H9 (cell line): Measurements from ENCODE around the gene STAG2. TPM values are rescaled to one million over a fixed set of nuclear protein-coding genes. Genes with fewer than 3 reads are reported as not detected.

Experiments
- DNase-seq: peaks from one replicate; pipeline ENCODE4 v3.0.0-alpha.2; 2017
- H2AFZ ChIP-seq: one replicate; pipeline ENCODE4 v1.6.1; 2013; ENCODE audit warnings: mild to moderate bottlenecking, low read length, control low read depth, moderate library complexity
- H2AK5ac ChIP-seq: 2 replicates; pipeline ENCODE4 v1.6.1; 2013; ENCODE audit warnings: low read length, control low read depth, mixed read lengths; ENCODE audit not compliant: insufficient read length
- H2BK120ac ChIP-seq: one replicate; pipeline ENCODE4 v1.6.1; 2013; ENCODE audit warnings: low read depth, mild to moderate bottlenecking, low read length, control low read depth, inconsistent platforms; ENCODE audit not compliant: poor library complexity, severe bottlenecking
- H2BK12ac ChIP-seq: 2 replicates; pipeline ENCODE4 v1.6.1; 2013; ENCODE audit warnings: low read length, control low read depth, mixed read lengths, low read depth; ENCODE audit not compliant: insufficient read length
- H2BK15ac ChIP-seq: 2 replicates; pipeline ENCODE4 v1.6.1; 2013; ENCODE audit warnings: low read depth, low read length, control low read depth
- H2BK20ac ChIP-seq: one replicate; pipeline ENCODE4 v1.6.1; 2013; ENCODE audit warnings: low read depth, mild to moderate bottlenecking, low read length, control low read depth, inconsistent platforms; ENCODE audit not compliant: poor library complexity, severe bottlenecking
- H2BK5ac ChIP-seq: 2 replicates; pipeline ENCODE4 v1.6.1; 2013; ENCODE audit warnings: low read length, control low read depth, mixed read lengths; ENCODE audit not compliant: insufficient read length
- H3K14ac ChIP-seq: 2 replicates; pipeline ENCODE4 v1.6.1; 2013; ENCODE audit warnings: low read length, control low read depth; ENCODE audit not compliant: insufficient read depth
- H3K18ac ChIP-seq: 2 replicates; pipeline ENCODE4 v1.6.1; 2013; ENCODE audit warnings: low read depth, mild to moderate bottlenecking, mixed read lengths, low read length, control low read depth; ENCODE audit not compliant: insufficient read length
- H3K23ac ChIP-seq: 2 replicates; pipeline ENCODE4 v1.6.1; 2013; ENCODE audit warnings: low read length, control low read depth, mixed read lengths, low read depth; ENCODE audit not compliant: insufficient read length
- H3K23me2 ChIP-seq: 2 replicates; pipeline ENCODE4 v1.6.1; 2013; ENCODE audit warnings: low read depth, mild to moderate bottlenecking, mixed read lengths, low read length, control low read depth; ENCODE audit not compliant: insufficient read length, poor library complexity, severe bottlenecking
- H3K27ac ChIP-seq: 2 replicates; pipeline ENCODE4 v1.5.1; 2013; ENCODE audit warnings: low read length, control low read depth, mixed read lengths, low read depth; ENCODE audit not compliant: insufficient read length
- H3K27me3 ChIP-seq: 2 replicates; pipeline ENCODE4 v1.6.1; 2013; ENCODE audit warnings: low read length, control low read depth, inconsistent platforms; ENCODE audit not compliant: insufficient read depth
- H3K4ac ChIP-seq: 2 replicates; pipeline ENCODE4 v1.6.1; 2013; ENCODE audit warnings: low read depth, mild to moderate bottlenecking, control low read depth, inconsistent platforms, low read length, moderate library complexity
- H3K4me1 ChIP-seq: 2 replicates; pipeline ENCODE4 v1.6.1; 2013; ENCODE audit warnings: low read length, control low read depth, inconsistent platforms; ENCODE audit not compliant: insufficient read depth
- H3K4me2 ChIP-seq: 2 replicates; pipeline ENCODE4 v1.6.1; 2013; ENCODE audit warnings: low read length, control low read depth, mixed read lengths; ENCODE audit not compliant: insufficient read length, insufficient read depth
- H3K56ac ChIP-seq: 2 replicates; pipeline ENCODE4 v1.6.1; 2013; ENCODE audit warnings: low read depth, mild to moderate bottlenecking, mixed read lengths, low read length, control low read depth; ENCODE audit not compliant: insufficient read length
- H3K79me1 ChIP-seq: 2 replicates; pipeline ENCODE4 v1.6.1; 2013; ENCODE audit warnings: low read depth, mild to moderate bottlenecking, moderate library complexity, low read length, control low read depth, inconsistent platforms; ENCODE audit not compliant: insufficient read depth, poor library complexity, severe bottlenecking
- H3K79me2 ChIP-seq: 2 replicates; pipeline ENCODE4 v1.6.1; 2013; ENCODE audit warnings: low read length, control low read depth, inconsistent platforms; ENCODE audit not compliant: insufficient read depth
- H3K9ac ChIP-seq: 2 replicates; pipeline ENCODE4 v1.6.1; 2013; ENCODE audit warnings: low read length, control low read depth, mixed read lengths; ENCODE audit not compliant: insufficient read length; ENCODE audit errors: extremely low read depth
- H3K9me3 ChIP-seq: one replicate; pipeline ENCODE4 v1.6.1; 2013; ENCODE audit warnings: low read depth, low read length, inconsistent platforms; ENCODE audit not compliant: control insufficient read depth
- H3T11ph ChIP-seq: one replicate; pipeline ENCODE4 v1.6.1; 2013; ENCODE audit warnings: mild to moderate bottlenecking, low read length, control low read depth, inconsistent platforms
- H4K20me1 ChIP-seq: one replicate; pipeline ENCODE4 v1.6.1; 2013; ENCODE audit not compliant: control insufficient read depth, insufficient read length, insufficient read depth
- H4K5ac ChIP-seq: 2 replicates; pipeline ENCODE4 v1.6.1; 2013; ENCODE audit warnings: low read depth, mild to moderate bottlenecking, mixed read lengths, low read length, control low read depth; ENCODE audit not compliant: insufficient read length
- H4K8ac ChIP-seq: replicated peaks from 2 replicates; pipeline ENCODE4 v1.6.1; 2013; ENCODE audit warnings: low read length, control low read depth, mixed read lengths, low read depth; ENCODE audit not compliant: insufficient read length
- H4K91ac ChIP-seq: 2 replicates; pipeline ENCODE4 v1.6.1; 2013; ENCODE audit warnings: low read depth, mild to moderate bottlenecking, moderate library complexity, mixed read lengths, low read length, control low read depth; ENCODE audit not compliant: insufficient read length
- H3K27ac Mint-ChIP-seq, 3 experiments: 2 replicates in 2 of 3; 3 replicates in 1 of 3; pipeline ENCODE4 v1.8.0; 2020 to 2021; ENCODE audit warnings: mixed read lengths in 3 of 3, mild to moderate bottlenecking in 1 of 3, moderate library complexity in 1 of 3
- H3K27me3 Mint-ChIP-seq: 2 replicates; pipeline ENCODE4 v1.8.0; 2021; ENCODE audit warnings: low read depth, mild to moderate bottlenecking, moderate library complexity, mixed read lengths
- H3K36me3 Mint-ChIP-seq, 3 experiments: 2 replicates in 2 of 3; 3 replicates in 1 of 3; pipeline ENCODE4 v1.8.0; 2020 to 2021; ENCODE audit warnings: low read depth in 3 of 3, mixed read lengths in 3 of 3; ENCODE audit not compliant: insufficient read depth in 1 of 3
- H3K4me1 Mint-ChIP-seq, 2 experiments: 2 replicates each; pipeline ENCODE4 v1.8.0; 2020; ENCODE audit warnings: mixed read lengths in 2 of 2
- H3K4me3 Mint-ChIP-seq, 2 experiments: 2 replicates in 1 of 2; 3 replicates in 1 of 2; pipeline ENCODE4 v1.8.0; 2020 to 2021; ENCODE audit warnings: mild to moderate bottlenecking in 2 of 2, mixed read lengths in 2 of 2, moderate library complexity in 1 of 2
- H3K9me3 Mint-ChIP-seq, 2 experiments: 2 replicates in 1 of 2; 3 replicates in 1 of 2; pipeline ENCODE4 v1.8.0; 2020; ENCODE audit warnings: mild to moderate bottlenecking in 2 of 2, mixed read lengths in 2 of 2, moderate library complexity in 1 of 2
- WGBS: extraction: QIAGEN DNeasy Blood & Tissue Kit; methylation state at CpG from one replicate; pipeline ENCODE4 v1.1.7; 2013; ENCODE audit warnings: missing lambda C conversion rate, low lambda C conversion rate, mixed read lengths; ENCODE audit not compliant: insufficient read length; ENCODE audit errors: extremely low coverage; 5-methylcytosine and 5-hydroxymethylcytosine counted together
- total RNA-seq: library from RNA; stranded (reverse); gene quantifications from 2 replicates; pipeline ENCODE4 v1.2.1, GENCODE V29; 2021
- TF ChIP-seq, protein P1 (sequence below): fragments of 200-600 bp; sonication (generic); conservative IDR thresholded peaks from 3 replicates; pipeline ENCODE4 v1.8.0; 2021; ENCODE audit warnings: antibody characterized with exemption, mild to moderate bottlenecking

Gene STAG2
- total RNA-seq, 1 experiment from 2014 or later, result 81.6 TPM

DNA sequence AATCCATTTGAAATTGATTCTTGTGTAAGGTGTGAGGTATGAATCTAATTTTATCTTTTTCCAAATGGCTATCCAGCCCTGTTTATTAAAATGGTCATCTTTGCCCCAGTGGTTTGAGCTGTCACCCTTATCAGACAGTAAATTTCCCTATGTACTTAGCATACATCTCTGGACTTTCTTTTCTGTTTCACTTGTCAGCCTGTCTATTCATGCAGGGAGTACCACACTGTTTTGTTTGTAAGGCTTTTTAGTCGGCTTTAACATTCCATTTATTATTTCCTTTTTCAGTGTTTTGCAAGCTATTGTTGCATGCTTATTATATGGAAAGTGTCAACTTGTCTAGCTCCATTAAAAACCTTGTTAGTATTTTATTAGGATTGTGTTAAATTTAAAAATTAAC lies 155.8 kb downstream of the STAG2 start:
- no peak overlapping the region for H4K8ac ChIP-seq
- H3K14ac ChIP-seq, result no peak overlapping the region
- H2BK120ac ChIP-seq, result no peak overlapping the region
- no peak overlapping the region for H3K18ac ChIP-seq
- H2BK20ac ChIP-seq, result no peak overlapping the region
- H3K4me3 Mint-ChIP-seq, result no peak overlapping the region
- WGBS, result no CpG with 5 or more reads among the region's 1 CpG
- no peaks in the 10 kb centered on the region for H3K4me1 ChIP-seq
- no peaks in the 10 kb centered on the region for H3K27me3 ChIP-seq
- no peaks in the 10 kb centered on the region for H3K79me1 ChIP-seq
- H2AFZ ChIP-seq, result no peak overlapping the region
- no peak overlapping the region for H2BK5ac ChIP-seq
- no peak overlapping the region for H2AK5ac ChIP-seq
- H3T11ph ChIP-seq, result no peak overlapping the region
- no peak overlapping the region for H3K27ac ChIP-seq
- peaks cover 0 to 2% (median 0%) of the 10 kb centered on the region in 3 experiments; a peak in 1 of 7 replicates for H3K36me3 Mint-ChIP-seq
- peaks cover 27% of the 10 kb centered on the region for H3K9me3 ChIP-seq
- peaks cover 3 to 62% of the 10 kb centered on the region in 2 experiments; a peak in 3 of 5 replicates for H3K9me3 Mint-ChIP-seq
- H3K56ac ChIP-seq, result no peak overlapping the region
- H3K9ac ChIP-seq, result no peak overlapping the region
- H3K4me1 Mint-ChIP-seq, result peaks cover 13 to 14% of the 10 kb centered on the region in 2 experiments
- no peak overlapping the region for H3K27ac Mint-ChIP-seq
- H3K4ac ChIP-seq, result no peak overlapping the region
- DNase-seq, result no peak
- H2BK12ac ChIP-seq, result no peak overlapping the region
- no peak overlapping the region for H4K5ac ChIP-seq
- no peak overlapping the region for H2BK15ac ChIP-seq
- TF ChIP-seq, protein P1, sequence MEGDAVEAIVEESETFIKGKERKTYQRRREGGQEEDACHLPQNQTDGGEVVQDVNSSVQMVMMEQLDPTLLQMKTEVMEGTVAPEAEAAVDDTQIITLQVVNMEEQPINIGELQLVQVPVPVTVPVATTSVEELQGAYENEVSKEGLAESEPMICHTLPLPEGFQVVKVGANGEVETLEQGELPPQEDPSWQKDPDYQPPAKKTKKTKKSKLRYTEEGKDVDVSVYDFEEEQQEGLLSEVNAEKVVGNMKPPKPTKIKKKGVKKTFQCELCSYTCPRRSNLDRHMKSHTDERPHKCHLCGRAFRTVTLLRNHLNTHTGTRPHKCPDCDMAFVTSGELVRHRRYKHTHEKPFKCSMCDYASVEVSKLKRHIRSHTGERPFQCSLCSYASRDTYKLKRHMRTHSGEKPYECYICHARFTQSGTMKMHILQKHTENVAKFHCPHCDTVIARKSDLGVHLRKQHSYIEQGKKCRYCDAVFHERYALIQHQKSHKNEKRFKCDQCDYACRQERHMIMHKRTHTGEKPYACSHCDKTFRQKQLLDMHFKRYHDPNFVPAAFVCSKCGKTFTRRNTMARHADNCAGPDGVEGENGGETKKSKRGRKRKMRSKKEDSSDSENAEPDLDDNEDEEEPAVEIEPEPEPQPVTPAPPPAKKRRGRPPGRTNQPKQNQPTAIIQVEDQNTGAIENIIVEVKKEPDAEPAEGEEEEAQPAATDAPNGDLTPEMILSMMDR, result no peak
- H3K79me2 ChIP-seq, result no peaks in the 10 kb centered on the region
- H3K23me2 ChIP-seq, result no peaks in the 10 kb centered on the region
- H3K27me3 Mint-ChIP-seq, result no peaks in the 10 kb centered on the region; the same call in 1 of the 2 replicates
- H4K20me1 ChIP-seq, result no peaks in the 10 kb centered on the region
- H3K4me2 ChIP-seq, result no peak overlapping the region
- H4K91ac ChIP-seq, result no peak overlapping the region
- H3K23ac ChIP-seq, result no peak overlapping the region
